Smooth muscle cell (in vitro differentiated cells): ENCODE measurements around the gene CHMP5. TPM values are rescaled to one million over a fixed set of nuclear protein-coding genes. Genes with fewer than 3 reads are reported as not detected.

Source experiments
- DNase-seq: peaks from one replicate; lab custom pipeline; 2025; ENCODE audit not compliant: unreplicated experiment; lab: John Stamatoyannopoulos, UW
- H2AFZ ChIP-seq: fragments of 200-600 bp; sonication (generic); 2 replicates; pipeline ENCODE4 v1.6.0; 2016; ENCODE audit warnings: antibody characterized with exemption, low read depth, mild to moderate bottlenecking
- H3F3A ChIP-seq: fragments of 200-600 bp; sonication (generic); 2 replicates; pipeline ENCODE4 v1.6.0; 2017; ENCODE audit warnings: antibody characterized with exemption, low read depth
- H3K27ac ChIP-seq: fragments of 200-600 bp; sonication (generic); 2 replicates; pipeline ENCODE4 v1.5.1; 2016; ENCODE audit warnings: low read depth, mild to moderate bottlenecking
- H3K27me3 ChIP-seq: fragments of 200-600 bp; sonication (generic); 2 replicates; pipeline ENCODE4 v1.6.1; 2016; ENCODE audit warnings: low read depth, mild to moderate bottlenecking
- H3K36me3 ChIP-seq: fragments of 200-600 bp; sonication (generic); 2 replicates; pipeline ENCODE4 v1.5.1; 2016; ENCODE audit warnings: low read depth
- H3K4me1 ChIP-seq: fragments of 200-600 bp; sonication (generic); 2 replicates; pipeline ENCODE4 v1.5.1; 2016; ENCODE audit warnings: low read depth
- H3K4me2 ChIP-seq: fragments of 200-600 bp; sonication (generic); 2 replicates; pipeline ENCODE4 v1.6.0; 2016; ENCODE audit warnings: mild to moderate bottlenecking
- H3K4me3 ChIP-seq: fragments of 200-600 bp; sonication (generic); 2 replicates; pipeline ENCODE4 v1.5.1; 2016; ENCODE audit warnings: mild to moderate bottlenecking
- H3K79me2 ChIP-seq: fragments of 200-600 bp; sonication (generic); 2 replicates; pipeline ENCODE4 v1.6.0; 2016; ENCODE audit warnings: low read depth, mild to moderate bottlenecking
- H3K9ac ChIP-seq: fragments of 200-600 bp; sonication (generic); 2 replicates; pipeline ENCODE4 v1.6.0; 2016; ENCODE audit warnings: low read depth
- H3K9me3 ChIP-seq: fragments of 200-600 bp; sonication (generic); replicated peaks from 2 replicates; pipeline ENCODE4 v1.5.1; 2016; ENCODE audit warnings: low read depth
- H4K20me1 ChIP-seq: fragments of 200-600 bp; sonication (generic); 2 replicates; pipeline ENCODE4 v1.6.0; 2016; ENCODE audit warnings: low read depth
- CTCF ChIP-seq: fragments of 200-600 bp; sonication (generic); IDR thresholded peaks from 2 replicates; pipeline ENCODE4 v1.5.1; 2017; ENCODE audit warnings: borderline replicate concordance, mild to moderate bottlenecking, antibody characterized with exemption; ENCODE audit not compliant: insufficient read depth, poor library complexity, severe bottlenecking
- WGBS: methylation state at CpG from one replicate; pipeline ENCODE4 v1.1.7; 2016; ENCODE audit warnings: low lambda C conversion rate; 5-methylcytosine and 5-hydroxymethylcytosine counted together
- polyA plus RNA-seq: library from polyadenylated mRNA; unstranded; fragments of >200 nt; fragmentation: Nextera tagmentation; extraction: Ambion mirVana; gene quantifications from 2 replicates; pipeline ENCODE4 v1.2.1, GENCODE V29; 2016
- total RNA-seq: library from RNA; depleted of rRNA; stranded (reverse); fragments of >200 nt; gene quantifications from 2 replicates; pipeline ENCODE4 v1.2.3, GENCODE V29; 2014

The CHMP5 gene
- total and polyA plus RNA-seq, 2 experiments from 2014 or later = 99.3 to 112 TPM

- Histone ChIP-seq H3K79me2 (peaks cover 29% of the 10 kb centered on the region), H3K27me3 (no peaks in the 10 kb centered on the region), H3K4me3 (no peak overlapping the region), H3K9me3 (no peaks in the 10 kb centered on the region), H2AFZ (no peak overlapping the region), H3K9ac (no peak overlapping the region), H3K36me3 (peaks cover 17% of the 10 kb centered on the region), H4K20me1 (no peaks in the 10 kb centered on the region), H3K27ac (no peak overlapping the region), H3F3A (no peaks in the 10 kb centered on the region), H3K4me2 (no peak overlapping the region), H3K4me1 (peaks cover 12% of the 10 kb centered on the region)
- no peak for TF ChIP-seq CTCF
- no peak for DNase-seq
Measured at GRCh38 chr9:33267151-33267767, 2.4 kb downstream of the CHMP5 start.

- H3K27me3 ChIP-seq = no peaks in the 10 kb centered on the region
- no peak overlapping the region for H3K9ac ChIP-seq
- H3K9me3 ChIP-seq = no peaks in the 10 kb centered on the region
- H3K4me2 ChIP-seq = no peak overlapping the region
- DNase-seq = no peak
- peaks cover 21% of the 10 kb centered on the region for H3K36me3 ChIP-seq
- no peak overlapping the region for H3K27ac ChIP-seq
- H2AFZ ChIP-seq = no peak overlapping the region
- no peak for TF ChIP-seq CTCF
- H3K4me3 ChIP-seq = no peak overlapping the region
- H3F3A ChIP-seq = no peaks in the 10 kb centered on the region
- peaks cover 7% of the 10 kb centered on the region for H3K4me1 ChIP-seq
- WGBS = 98% methylated on average over 3 of the region's 3 CpGs
- peaks cover 9% of the 10 kb centered on the region for H4K20me1 ChIP-seq
- peaks cover 9% of the 10 kb centered on the region for H3K79me2 ChIP-seq
Measured at GRCh38 chr9:33270146-33270545, 5.3 kb downstream of the CHMP5 start.

GRCh38 chr9:33272061-33272460 is 7.2 kb downstream of the CHMP5 start:
- H3K79me2 ChIP-seq = no peaks in the 10 kb centered on the region
- no peak for TF ChIP-seq CTCF

More at GRCh38 chr9:33272061-33272460, 7.2 kb downstream of the CHMP5 start:
- no peak overlapping the region for H3K27ac ChIP-seq
- no peak for DNase-seq
- H3K27me3 ChIP-seq = no peaks in the 10 kb centered on the region
- no peak overlapping the region for H3K9ac ChIP-seq
- H3K9me3 ChIP-seq = no peaks in the 10 kb centered on the region
- H3K36me3 ChIP-seq = peaks cover 31% of the 10 kb centered on the region
- H3K4me1 ChIP-seq = no peaks in the 10 kb centered on the region
- H3K4me2 ChIP-seq = no peak overlapping the region
- H3K4me3 ChIP-seq = no peak overlapping the region
- peaks cover 9% of the 10 kb centered on the region for H4K20me1 ChIP-seq
- H2AFZ ChIP-seq = no peak overlapping the region
- H3F3A ChIP-seq = no peaks in the 10 kb centered on the region
- 100% methylated on average over 1 of the region's 1 CpG for WGBS
